ENCODE data around the gene L3MBTL3.

L3MBTL3 gene

DNA sequence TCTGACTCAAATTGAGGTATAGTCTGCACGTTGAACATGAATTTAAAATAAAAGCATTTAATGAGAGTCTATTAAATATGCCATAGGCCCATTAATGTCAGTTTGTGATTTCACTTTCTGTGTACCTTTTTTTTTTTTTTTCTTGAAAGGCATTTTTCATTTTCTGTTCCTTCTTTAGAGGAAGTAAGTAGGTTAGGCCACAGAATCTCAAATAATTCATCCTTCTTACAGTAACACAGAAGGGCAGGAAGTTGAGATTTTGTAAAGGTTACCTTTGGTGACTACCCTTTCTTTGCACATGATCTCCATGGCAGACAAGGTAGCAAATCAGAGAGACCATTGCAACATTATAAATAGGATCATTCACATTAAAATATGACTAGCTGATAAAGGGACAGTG lies 9.6 kb downstream of the L3MBTL3 start:
- no peak for DNase-seq (ENCODE audit: low read depth)

DNA sequence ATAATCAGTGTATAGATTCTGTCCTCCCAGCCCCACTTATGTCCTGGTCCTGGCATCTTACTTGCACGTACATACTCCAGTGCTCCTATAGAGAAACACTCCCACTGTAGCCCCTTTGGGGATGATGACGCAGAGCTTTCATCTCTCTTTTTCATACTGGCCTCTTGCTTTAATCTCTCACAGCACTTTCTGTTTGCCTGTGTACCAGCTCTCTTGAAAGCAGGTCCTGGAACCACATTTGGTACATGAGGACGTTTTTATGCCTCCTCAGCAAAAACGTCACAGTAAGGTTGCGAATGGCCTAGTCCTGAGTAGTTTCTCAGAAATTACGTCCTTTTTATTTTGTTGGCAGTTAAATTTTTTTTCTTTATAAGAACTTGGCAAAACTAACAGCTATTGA lies 10.8 kb downstream of the L3MBTL3 start:
- DNase-seq (ENCODE audit: low read depth): no peak

DNA sequence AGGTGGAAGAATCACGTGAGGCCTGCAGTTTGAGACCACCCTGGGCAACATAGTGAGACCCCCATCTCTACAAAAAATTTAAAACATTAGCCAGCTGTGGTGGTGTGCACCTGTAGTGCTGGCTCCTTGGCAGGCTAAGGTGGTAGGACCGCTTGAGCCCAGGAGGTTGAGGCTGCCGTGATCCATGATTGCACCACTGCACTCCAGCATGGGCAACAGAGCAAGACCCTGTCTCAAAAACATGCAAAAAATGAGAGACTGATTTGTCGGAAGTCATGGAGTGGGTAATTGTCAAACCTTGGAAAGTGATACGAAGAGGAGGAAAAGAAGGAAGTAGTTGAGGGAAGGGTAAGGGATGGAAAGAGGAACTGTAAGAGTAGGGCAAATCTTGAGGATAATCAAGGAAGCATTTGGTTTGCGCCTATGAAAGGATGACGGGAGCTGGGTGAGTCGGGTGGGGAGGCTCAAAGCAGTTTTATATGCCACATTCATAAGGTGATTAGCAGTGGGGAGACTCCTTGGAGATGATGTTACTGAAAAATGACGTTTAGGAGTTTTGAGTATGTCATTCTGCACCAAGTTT lies 14.5 kb downstream of the L3MBTL3 start:
- no peak for DNase-seq (ENCODE audit: low read depth)

DNA sequence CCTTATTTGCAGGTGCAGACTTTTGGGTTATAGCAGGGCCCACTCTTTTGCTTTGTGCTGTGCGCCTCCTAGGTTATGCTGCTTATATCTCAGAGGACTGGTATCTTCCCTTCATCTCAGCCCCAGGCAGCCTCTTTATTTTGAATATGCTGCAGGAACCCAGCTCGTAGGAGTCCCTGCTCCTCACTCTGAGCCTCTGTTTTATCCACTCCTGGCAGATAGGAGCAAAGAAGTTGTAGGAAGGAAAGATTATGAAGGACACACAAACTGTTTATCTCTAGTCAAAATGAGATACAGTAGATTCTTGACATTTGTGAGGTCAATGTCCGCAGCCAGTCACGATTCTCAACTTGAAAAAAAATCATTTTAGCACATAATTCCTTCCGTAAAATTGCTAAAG lies 15.6 kb downstream of the L3MBTL3 start:
- no peak for DNase-seq (ENCODE audit: low read depth)

DNA sequence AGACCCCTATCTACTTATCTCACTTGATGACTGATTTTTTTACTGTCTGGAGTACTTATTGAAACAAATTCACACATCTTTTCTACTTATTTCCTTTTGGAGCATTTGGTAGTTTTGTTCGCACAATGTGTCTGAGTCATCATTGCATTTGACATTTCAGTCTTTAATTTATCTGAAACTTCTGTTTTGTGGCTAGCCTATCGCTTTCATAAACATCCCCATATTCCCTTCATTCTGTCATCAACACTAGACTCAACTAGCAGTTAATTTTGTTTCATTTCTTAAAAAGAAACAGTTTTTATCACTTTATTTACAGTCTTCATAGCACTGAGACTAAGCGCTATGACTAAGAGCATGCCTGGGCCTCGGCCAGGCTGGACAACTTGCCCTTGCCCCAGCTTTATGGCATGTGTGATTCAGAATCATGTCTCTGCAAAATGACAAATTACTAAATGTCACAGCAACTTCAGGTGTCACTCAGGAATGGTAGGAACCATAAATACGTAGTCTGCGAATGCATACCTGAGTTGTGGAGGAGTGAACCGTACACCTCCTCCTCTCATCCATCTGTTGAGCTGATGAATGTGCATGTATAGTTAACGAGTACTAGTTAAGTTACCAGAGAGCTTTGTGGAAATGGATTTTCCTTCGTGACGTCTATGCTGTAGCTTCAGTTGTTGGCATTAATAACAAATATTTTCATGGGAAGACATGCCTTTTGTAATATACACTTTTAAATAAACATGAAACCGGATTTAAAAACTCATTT lies 16.2 kb downstream of the L3MBTL3 start:
- DNase-seq (ENCODE audit: low read depth): peak; percentile 86

DNA sequence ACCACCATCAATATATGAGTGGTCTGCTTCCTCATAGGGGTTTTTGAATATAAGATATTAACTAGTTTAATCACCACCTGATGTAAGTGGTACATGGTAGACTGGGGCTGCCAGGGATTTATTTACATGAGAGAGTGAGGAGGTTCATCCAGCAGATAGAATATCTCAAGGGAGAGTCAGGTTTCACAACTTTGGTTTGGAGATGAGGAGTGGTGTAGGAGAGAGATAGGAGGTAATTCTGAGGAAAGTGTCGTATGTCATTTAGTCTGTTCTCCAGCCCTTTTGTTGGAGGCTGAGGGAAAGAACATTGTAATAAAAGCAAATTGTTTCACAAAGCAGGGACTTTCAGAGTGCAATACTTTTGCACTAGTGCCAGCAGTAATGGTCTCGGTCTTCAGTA lies 16.8 kb downstream of the L3MBTL3 start:
- no peak for DNase-seq (ENCODE audit: low read depth)

DNA sequence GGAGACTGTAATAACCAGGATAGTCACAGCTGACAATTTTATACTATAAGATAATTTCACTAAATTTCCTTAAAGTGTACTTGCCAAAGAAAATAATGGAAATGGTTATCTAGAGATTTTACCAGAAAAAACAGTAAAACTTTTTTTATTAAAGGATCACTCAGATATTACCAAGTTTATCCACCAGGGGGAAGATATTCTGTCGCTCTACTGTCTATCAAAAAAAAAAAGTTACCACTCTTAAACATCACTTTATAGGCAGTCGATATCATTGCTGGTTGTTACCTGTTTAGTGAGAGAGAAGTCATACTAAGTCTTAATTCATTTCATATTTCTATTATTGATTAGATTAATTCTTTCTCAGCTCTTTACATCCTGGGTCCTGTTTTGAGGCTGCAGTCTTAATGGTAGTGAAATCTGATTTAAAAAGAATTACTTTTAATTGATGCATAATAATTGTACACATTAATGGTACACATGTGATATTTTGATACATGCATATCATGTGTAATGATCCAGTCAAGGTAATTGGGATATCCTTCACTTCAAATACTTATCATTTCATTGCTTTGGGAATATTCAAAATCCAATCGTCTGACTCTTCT lies 18.9 kb downstream of the L3MBTL3 start:
- no peak for DNase-seq (ENCODE audit: low read depth)

DNA sequence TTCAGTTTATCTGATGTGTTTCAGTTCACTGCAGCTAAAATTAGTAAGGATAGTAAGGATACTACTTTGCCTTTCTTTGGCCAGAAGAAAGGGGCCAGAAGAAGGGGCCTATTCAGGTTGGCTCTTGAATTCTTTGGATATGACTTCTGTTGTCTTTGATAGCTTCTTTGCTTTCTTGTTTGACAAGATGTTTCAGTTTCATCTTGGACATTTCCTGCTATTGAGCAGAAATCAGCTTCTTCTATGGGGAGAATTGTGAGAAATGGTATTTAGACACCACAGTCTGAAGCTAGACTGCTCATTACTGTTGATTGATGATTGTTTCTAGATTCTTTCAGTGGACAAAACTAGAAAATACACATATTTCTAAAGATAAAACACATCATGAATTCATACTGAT lies 23.2 kb downstream of the L3MBTL3 start:
- no peak for DNase-seq (ENCODE audit: low read depth)

DNA sequence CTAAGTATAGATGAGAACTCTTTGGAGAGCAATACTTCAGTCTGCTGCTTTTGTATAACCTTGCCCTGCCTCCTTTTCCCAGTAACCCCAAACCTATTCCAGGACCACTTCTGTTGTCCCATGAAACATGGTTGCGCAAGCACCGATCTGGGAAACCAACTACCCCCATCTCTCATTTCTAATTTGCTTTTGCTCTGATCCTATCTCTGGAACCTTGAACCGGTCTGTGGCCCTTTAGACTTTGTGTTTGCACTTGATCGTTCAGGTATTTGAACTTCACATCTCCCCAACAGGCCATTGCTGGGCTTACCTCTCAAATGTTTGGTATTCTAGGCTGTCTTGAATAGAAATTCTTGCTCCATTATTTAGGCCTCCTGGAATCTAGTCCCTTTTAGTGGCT lies 25.0 kb downstream of the L3MBTL3 start:
- DNase-seq (ENCODE audit: low read depth): no peak

DNA sequence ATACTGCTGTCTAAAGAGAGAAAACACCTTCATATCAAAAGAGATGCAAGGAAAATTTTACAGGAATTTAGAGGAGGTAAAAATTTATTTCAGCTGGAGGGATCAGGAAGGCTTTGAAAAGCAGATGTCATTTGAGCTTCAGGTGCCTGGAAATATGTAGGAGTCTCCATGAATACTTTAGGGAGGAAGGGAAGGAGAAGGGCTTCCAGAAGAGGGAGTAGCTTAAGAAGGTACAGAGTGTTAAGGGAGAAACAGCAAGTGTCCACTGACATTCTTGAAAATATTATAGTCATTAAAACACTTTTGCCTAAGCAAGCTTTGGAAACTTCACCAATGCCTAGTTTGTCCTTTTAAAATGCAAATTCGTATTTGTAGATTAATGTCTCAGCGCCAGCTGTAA lies 27.2 kb downstream of the L3MBTL3 start:
- no peak for DNase-seq (ENCODE audit: low read depth)

DNA sequence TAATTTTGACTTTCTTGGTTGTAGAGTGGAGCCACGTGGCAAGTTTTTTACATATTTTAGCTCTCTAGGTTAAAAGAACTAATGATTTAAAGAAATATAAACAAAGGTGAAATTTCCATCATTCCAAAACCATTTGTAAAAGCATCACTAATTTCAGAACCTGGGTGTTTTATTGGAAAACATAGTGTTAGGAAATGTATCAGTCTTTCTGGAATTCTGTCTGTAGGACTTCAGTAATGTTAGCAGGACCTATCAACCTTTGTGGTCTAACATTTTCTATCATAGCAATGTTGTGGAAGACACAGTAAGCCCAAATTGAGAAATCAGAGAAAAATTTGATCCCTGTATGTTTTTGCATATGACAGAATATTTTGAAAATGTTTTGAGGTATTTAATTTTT lies 28.3 kb downstream of the L3MBTL3 start:
- no peak for DNase-seq (ENCODE audit: low read depth)

DNA sequence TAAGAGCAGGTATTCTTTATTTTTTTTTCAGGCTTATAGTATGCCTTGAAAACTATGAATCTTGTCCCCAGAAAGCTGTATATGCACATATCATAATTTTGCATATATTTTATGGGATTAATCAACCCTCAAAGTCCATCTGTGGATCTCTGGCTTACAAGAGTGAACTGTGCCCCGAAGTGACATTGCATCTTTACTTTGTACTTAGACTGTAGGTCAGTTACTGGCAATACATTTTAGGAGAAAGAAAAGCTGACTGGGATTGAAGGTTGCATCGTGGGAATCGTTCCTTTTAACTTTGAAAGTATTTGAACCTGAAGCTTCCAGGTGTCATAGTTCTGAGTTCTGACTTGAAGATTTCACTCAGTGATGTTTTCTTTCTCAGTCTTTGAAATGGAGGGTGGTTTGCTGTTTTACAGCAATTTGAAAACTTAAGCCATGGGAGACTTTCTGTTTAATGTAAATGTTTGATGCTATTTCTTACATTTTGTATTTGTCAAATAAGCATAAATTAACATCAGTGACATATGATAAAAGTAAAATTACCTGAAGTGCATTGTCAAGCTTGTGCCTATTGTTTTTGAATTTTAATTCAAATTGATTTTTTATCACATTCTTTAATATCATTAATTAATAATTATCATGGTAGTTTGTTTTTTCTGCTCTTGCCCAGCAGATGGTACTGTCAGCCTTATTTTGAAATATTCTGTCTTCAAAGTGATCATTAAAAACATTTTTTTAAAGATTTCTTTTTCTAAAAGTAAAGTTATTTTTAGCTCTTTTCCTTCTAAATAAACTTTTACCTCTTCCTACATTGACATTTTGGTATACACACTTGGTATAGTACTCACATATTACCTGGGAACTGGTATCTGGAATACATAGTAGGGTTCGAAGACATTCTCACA lies 29.0 kb downstream of the L3MBTL3 start:
- DNase-seq (ENCODE audit: low read depth): no peak

DNA sequence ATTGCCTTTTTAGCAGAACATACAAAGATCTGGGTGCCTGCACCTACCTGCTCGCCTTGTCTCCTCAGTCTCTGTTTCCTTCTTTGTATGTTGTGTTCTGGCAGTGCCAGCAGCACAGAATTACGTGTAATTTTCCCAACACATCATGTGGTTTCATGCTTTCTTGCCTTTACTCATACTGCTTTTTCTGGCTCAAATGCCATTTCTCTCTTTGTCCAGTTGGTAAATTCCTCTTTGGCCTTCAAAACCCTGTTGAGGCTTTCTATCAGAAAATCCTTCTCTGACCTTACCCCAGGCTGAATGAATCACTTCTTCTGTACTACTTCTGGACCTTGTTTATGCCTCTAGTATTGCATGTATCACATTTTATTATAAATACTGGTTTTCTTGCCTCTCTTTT lies 31.8 kb downstream of the L3MBTL3 start:
- no peak for DNase-seq (ENCODE audit: low read depth)

DNA sequence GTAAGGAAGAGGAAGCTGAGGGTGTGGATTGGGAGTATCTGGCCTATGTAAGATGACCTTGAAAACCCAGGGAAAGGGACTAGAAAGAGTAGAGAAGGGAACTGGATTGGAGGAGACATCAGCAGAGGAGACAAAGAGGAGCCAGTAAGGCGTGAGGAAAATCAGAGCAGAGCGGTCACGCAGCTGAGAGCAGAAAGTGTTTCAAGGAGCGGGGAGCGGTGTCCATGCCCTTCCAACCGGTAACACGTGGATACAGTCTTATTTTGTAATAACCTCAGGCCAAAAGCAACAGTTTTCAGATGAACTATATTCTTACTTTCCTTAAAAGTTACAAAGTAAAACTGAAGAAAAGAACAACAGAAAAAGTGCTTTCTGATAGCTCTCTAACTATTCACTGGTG lies 36.3 kb downstream of the L3MBTL3 start:
- DNase-seq (ENCODE audit: low read depth): no peak

DNA sequence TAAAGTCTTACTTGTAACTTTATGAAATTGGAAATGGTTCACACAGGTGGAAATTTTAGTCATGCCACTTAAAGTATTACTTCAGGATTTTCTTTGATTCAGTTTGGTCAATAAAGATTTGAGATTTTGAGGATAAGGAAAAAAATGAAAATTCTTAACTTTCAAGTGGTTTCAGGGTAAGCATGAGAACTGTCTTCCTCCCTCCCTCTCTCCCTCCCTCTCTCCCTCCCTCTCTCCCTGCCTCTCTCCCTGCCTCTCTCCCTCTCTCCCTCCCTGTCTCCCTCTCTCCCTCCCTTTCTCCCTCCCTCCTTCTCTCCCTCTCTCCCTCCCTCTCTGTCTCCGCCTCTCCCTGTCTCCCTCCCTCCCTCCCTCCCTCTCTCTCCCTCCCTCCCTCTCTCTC lies 36.9 kb downstream of the L3MBTL3 start:
- DNase-seq (ENCODE audit: low read depth): no peak

DNA sequence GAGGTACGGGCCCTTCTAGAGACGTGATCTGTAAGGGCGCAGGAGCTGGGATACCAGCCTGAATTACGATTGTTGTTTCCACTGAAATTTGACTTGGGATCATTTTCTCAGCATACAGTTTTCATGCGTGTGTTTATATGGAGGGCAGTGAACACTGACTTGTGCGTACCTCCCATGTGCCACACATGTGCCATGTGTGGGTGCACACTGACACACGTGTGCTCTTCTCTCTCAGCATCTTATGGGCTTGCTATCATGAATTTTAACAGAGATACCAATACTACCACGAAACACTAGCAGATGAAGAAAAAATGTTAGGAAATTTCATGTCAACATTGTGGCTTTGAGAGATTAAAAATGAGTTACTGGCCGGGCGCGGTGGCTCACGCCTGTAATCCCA lies 39.1 kb downstream of the L3MBTL3 start:
- DNase-seq (ENCODE audit: low read depth): no peak

DNA sequence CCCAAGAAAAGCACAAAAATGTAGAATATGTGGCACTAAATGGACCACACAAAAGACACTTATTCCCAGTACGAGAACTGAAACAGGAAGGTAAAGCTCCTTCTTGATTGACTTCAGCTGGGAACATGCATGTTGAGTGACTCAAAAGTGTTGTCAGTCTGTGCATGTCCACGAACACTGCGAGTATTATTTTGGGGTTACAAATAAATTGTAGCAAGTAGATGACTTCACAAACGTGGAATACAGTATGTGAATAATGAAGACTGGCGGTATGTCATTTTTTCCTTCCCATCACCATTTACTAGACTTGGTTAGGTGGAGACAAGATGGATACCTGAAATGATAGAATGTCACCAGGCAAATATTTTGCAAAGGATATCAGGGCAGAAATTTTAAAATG lies 45.4 kb downstream of the L3MBTL3 start:
- DNase-seq (ENCODE audit: low read depth): no peak

DNA sequence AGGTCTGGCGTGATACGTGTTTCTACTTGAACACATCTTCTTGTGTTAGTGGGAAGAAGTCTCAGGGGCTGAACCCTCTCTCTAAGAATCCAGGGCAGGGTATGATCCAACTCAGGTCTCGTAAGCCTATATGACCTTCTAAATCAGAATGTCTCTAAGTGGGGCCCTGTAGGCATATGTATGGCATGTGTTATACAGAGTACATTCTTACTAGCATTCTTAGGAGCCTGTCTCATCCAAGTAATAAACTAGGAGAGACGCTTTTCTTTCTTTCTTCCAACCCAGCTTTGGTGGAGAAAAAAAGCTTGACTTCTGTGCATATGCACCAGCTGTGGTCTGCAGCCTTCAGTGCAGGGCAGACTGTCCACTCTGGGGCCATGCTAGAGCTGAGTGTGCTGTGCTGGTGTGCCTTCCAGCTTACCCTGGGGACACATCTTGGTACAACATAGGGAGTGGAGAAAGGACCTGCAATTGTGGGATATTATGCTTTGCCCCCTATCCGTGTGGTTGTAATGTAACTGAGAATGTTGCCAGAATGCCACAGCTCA lies 47.3 kb downstream of the L3MBTL3 start:
- no peak for DNase-seq (ENCODE audit: low read depth)

DNA sequence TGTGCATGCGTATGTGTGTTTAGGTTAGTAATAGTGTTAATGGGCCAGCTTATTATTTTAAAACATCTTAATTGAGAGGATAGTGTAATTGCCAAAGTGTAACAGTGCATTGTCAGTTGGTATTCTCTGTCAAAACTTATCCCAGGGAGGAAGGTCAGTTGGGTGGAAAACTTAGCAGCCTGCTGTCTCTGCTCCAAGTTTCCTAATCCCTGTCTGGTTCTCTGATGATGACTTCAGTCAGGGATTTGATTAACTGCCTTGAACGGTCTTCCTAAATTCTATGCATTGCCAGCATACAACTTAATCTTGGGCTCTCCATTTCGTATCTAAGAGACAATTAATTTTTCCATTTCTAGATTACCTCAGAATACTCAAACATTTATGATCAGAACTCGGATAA lies 51.1 kb downstream of the L3MBTL3 start:
- DNase-seq (ENCODE audit: low read depth): no peak

DNA sequence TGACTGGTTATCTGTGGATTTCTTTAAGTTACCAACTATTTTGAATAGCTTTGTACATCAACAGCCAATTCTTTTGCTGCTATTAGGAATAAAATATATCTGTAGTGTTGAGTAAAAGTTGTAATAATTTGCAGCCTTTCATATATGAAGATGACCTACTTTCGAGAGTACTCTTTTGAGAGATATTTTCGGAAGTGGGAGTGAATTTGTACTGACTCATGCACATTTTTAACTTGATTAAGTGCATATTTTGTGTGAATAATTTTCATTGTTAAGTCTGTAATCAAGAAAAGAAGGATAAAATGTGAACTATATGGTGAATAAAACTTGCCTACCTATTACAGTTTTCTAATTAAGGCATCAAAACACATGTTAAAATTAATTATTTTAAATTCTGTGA lies 51.9 kb downstream of the L3MBTL3 start:
- DNase-seq (ENCODE audit: low read depth): no peak

DNA sequence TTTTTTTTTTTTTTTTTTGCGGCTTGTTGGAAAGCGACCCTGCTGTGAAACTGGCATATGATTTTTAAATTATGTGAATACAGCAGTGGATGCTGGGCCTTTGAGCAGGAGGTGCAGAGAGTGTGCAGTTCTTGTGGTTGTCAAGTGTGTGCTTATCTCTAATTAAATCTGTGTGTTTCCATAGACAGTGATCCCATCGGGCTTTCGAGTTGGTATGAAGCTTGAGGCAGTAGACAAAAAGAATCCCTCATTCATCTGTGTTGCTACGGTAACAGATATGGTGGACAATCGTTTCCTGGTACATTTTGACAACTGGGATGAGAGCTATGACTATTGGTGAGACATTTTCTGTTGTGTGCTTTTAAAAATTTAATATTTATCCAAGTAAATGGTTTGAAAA lies 52.4 kb downstream of the L3MBTL3 start:
- DNase-seq (ENCODE audit: low read depth): no peak

DNA sequence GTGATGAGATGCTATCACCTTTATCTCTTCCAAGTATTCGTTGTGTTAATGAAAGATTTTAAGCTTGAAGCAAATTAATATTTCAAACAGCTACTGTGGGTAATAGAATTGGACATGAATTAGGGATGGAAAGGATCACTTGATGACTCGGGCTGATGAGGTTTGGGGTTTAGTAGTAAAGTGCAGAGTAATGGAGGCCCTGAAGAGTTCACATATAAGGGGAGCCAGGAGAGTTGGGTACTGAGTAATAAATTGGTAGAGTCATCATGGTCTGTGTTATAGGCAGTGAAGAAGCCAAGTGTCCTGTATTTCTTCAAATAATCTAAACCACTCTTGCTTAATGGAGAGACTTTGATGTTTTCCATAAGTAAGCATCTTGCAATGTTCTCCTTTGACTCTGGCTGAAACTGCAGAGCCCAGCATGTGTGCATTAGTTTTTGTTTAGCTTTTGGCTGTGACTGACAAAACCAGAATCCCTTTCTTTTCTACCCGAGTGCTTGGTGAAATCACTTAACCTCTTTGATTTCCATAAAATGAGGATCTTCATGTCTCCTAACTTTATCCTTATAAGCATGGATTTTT lies 57.6 kb downstream of the L3MBTL3 start:
- no peak for DNase-seq (ENCODE audit: low read depth)
